Ramos (cell line): ENCODE data around the gene RDH13.
"Not testable (repeated sequence)": the region's sequence is repeated elsewhere in the genome, so short reads cannot be mapped to it uniquely, and the experiment has no call there.

Experiments
- in situ Hi-C: fragments of 300-500 bp; cut with MboI; formaldehyde crosslinking; loops from one replicate; pipeline ENCODE4 v1.14.3; 2022; ENCODE audit warnings: low sequenced_read_pairs; ENCODE audit not compliant: unreplicated experiment

RDH13 gene

GRCh38 chr19:55020351-55020750, 42.6 kb downstream of the RDH13 start:
- in situ Hi-C loops = not testable (repeated sequence)

- in situ Hi-C loops = no loop called here
Observed at GRCh38 chr19:55018633-55019032, 44.3 kb downstream of the RDH13 start.

GRCh38 chr19:55018216-55018615, 44.7 kb downstream of the RDH13 start:
- in situ Hi-C loops = no loop called here

- in situ Hi-C loops = no loop called here
Observed at GRCh38 chr19:55016017-55016416, 46.9 kb downstream of the RDH13 start.

GRCh38 chr19:55015126-55015525, 47.8 kb downstream of the RDH13 start:
- in situ Hi-C loops = no loop called here

- in situ Hi-C loops = no loop called here
Observed at GRCh38 chr19:55014714-55015113, 48.2 kb downstream of the RDH13 start.

- in situ Hi-C loops = no loop called here
Observed at GRCh38 chr19:55013596-55013995, 49.4 kb downstream of the RDH13 start.

GRCh38 chr19:55012306-55012705, 50.6 kb downstream of the RDH13 start:
- in situ Hi-C loops = no loop called here

GRCh38 chr19:55010561-55010960, 52.4 kb downstream of the RDH13 start:
- in situ Hi-C loops = not testable (repeated sequence)

- in situ Hi-C loops = not testable (repeated sequence)
Observed at GRCh38 chr19:55008781-55009180, 54.2 kb downstream of the RDH13 start.

GRCh38 chr19:55008189-55008588, 54.8 kb downstream of the RDH13 start:
- in situ Hi-C loops = not testable (repeated sequence)

GRCh38 chr19:55007537-55007936, 55.4 kb downstream of the RDH13 start:
- in situ Hi-C loops = not testable (repeated sequence)

- in situ Hi-C loops = not testable (repeated sequence)
Observed at GRCh38 chr19:55006795-55007194, 56.2 kb downstream of the RDH13 start.

- in situ Hi-C loops = no loop called here
Observed at GRCh38 chr19:55005684-55006488, 57.1 kb downstream of the RDH13 start.

GRCh38 chr19:55000761-55001160, 62.2 kb downstream of the RDH13 start:
- in situ Hi-C loops = no loop called here

GRCh38 chr19:54998751-54999239, 64.2 kb downstream of the RDH13 start:
- in situ Hi-C loops = not testable (repeated sequence)

GRCh38 chr19:54995561-54995960, 67.4 kb downstream of the RDH13 start:
- in situ Hi-C loops = no loop called here
